GM18502 (cell line): ENCODE measurements around the gene ACKR1.

Experiments used
- ATAC-seq: cut with Tn5 transposase; IDR thresholded peaks from one replicate; pipeline ENCODE4 v1.9.1; 2021; ENCODE audit warnings: mild to moderate bottlenecking; ENCODE audit not compliant: unreplicated experiment, poor library complexity

The ACKR1 gene

GRCh38 chr1:159204161-159205141 is at the start of gene ACKR1:
ACKR1 (plus strand) TSS chr1:159204875; CDS start chr1:159204960, 85 bp downstream.
- no peak for ATAC-seq

- ATAC-seq = peak; percentile 94
Measured at GRCh38 chr1:159161001-159161718, 43.5 kb upstream of the ACKR1 start.

GRCh38 chr1:159161719-159162026 is 43.0 kb upstream of the ACKR1 start:
- no peak for ATAC-seq

- ATAC-seq = no peak
Measured at GRCh38 chr1:159162516-159163265, 42.0 kb upstream of the ACKR1 start.

- no peak for ATAC-seq
Measured at GRCh38 chr1:159163614-159164228, 41.0 kb upstream of the ACKR1 start.

GRCh38 chr1:159168043-159168442 is 36.6 kb upstream of the ACKR1 start:
- no peak for ATAC-seq

GRCh38 chr1:159170639-159171038 is 34.0 kb upstream of the ACKR1 start:
- ATAC-seq = no peak

- no peak for ATAC-seq
Measured at GRCh38 chr1:159171254-159171687, 33.4 kb upstream of the ACKR1 start, which contains the start of gene CADM3. CADM3 (plus strand) TSS chr1:159171615; CDS start chr1:159171766, 151 bp downstream.

- ATAC-seq = no peak
Measured at GRCh38 chr1:159171688-159172501, 32.8 kb upstream of the ACKR1 start.

GRCh38 chr1:159172614-159173291 is 31.9 kb upstream of the ACKR1 start:
- ATAC-seq = no peak

GRCh38 chr1:159173320-159173719 is 31.4 kb upstream of the ACKR1 start:
- no peak for ATAC-seq

GRCh38 chr1:159175571-159175970 is 29.1 kb upstream of the ACKR1 start:
- no peak for ATAC-seq

- peak; percentile 46 for ATAC-seq
Measured at GRCh38 chr1:159177272-159177907, 27.3 kb upstream of the ACKR1 start.

GRCh38 chr1:159179906-159180305 is 24.8 kb upstream of the ACKR1 start:
- ATAC-seq = no peak

GRCh38 chr1:159180516-159180915 is 24.2 kb upstream of the ACKR1 start:
- no peak for ATAC-seq

GRCh38 chr1:159181328-159182024 is 23.2 kb upstream of the ACKR1 start:
- no peak for ATAC-seq

- ATAC-seq = no peak
Measured at GRCh38 chr1:159184201-159184600, 20.5 kb upstream of the ACKR1 start.

- ATAC-seq = no peak
Measured at GRCh38 chr1:159185121-159185520, 19.6 kb upstream of the ACKR1 start.
